ENCODE results near the gene THSD7B. TPM values are rescaled to one million over a fixed set of nuclear protein-coding genes. Genes with fewer than 3 reads are reported as not detected.
"Not testable (repeated sequence)": the region's sequence is repeated elsewhere in the genome, so short reads cannot be mapped to it uniquely, and the experiment has no call there.

Gene THSD7B
- polyA plus RNA-seq, 1 donor: 0.89 TPM

DNA sequence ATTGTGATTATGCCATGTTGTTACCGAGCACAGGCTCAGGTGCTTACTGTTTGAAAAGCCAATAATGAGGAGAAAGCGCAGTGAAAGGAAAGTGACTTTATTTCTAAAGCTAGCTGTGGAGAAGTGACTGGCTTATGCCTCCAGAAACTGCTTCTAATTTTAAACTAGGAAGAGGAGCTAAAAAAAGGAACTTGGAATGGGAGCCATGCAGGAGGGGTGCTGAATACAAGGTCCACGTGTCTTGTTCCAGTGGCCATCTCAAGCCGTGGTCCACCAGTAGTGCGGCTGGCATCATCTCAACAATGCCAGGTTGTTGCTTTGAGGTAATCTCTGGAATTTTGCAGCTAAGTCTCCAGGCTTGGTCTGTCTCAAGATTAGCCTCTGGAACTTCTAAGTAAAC lies 282.0 kb downstream of the THSD7B start:
- DNase-seq: no peak

DNA sequence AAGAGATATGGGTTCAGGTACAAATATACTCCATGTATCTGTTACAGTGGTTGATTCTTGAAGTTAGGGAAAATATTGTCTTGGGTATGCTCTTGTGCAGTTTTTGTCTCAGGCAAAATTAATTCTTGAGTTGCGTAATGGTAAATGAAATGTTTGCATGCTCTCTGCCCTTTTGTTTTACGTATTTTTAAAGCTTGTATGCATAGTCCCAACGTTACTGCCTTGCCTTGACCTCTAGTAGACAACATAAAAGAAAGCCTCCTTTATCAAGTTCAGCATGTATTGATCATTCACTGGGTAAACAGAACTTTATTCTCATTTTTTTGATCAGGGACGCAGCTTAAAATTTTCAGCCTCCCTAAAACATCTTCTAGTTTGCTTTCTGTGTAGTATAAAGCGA lies 283.1 kb downstream of the THSD7B start:
- no peak for DNase-seq

DNA sequence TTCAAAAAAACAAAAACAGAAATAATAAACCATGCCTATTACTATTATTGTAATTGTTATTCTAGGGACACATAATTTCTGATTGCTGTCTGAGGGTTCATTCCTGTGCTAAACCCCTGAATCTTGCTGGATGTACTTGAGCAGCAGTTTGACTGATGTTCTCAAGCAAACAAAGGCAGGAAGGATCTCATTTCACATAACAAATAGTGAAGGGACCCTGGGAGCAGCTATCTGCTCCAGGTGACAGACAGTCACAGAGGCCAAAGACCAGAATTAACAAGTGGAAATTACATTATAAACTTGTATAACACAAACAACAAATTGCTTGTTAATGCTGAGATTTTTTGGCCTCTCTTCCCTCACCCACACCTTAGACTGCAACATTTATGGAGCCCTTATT lies 284.2 kb downstream of the THSD7B start:
- no peak for DNase-seq

DNA sequence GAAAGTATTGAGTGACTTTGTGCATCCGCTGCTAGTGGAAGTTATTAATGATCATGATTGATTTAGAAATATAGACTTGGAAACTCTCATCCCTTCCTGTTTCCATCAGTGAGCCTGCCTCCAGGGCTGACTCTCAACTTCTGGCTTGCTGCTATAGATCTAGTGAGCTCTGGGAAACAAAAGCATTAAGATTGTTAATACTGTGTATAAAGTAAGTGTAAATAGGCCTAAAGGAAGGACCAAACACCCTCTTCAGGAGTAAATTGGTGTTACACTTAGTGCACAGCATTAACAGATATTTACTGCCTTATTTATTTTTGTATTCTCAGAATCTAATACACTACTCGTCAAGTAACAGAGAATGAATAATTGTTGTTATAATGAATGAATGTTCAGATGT lies 285.6 kb downstream of the THSD7B start:
- DNase-seq: no peak

DNA sequence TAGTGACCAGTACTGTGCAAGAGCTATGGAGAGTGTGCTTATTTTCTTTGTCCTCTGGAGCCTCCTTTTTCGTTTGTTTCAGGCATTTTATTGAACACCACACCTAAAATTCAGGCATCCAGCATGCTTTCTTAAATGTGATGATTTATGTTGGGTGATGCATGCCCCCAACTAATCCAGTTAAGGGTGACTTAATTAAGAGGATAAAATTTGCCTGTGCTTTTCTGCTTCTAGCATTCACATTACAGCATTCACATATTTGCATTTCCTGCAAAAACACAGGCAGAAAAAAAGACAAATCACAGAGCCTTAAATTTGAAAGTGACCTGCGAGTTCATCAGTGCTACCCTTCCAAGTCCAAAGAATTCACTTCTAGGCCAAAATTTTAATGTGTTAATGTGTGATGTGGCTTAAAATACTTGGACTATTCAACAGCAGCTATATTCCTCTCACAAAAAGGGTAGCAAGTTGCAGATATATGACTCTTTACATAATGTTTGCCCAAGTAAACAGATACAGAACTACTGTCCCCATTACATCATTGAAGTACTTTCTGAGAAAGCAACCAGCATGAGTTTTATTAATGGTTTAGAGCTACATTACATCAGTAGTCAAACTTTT lies 286.5 kb downstream of the THSD7B start:
- DNase-seq: no peak

DNA sequence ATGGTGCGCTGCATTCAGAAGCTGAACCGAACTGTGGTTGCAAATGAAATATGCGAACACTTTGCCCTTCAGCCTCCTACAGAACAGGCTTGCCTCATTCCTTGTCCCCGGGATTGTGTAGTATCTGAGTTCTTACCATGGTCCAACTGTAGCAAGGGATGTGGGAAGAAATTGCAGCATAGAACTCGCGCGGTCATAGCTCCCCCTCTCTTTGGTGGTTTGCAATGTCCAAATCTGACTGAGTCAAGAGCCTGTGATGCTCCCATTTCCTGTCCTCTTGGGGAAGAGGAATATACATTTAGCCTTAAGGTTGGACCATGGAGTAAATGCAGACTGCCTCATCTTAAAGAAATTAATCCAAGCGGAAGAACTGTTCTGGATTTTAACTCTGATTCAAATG lies 291.4 kb downstream of the THSD7B start:
- DNase-seq: no peak

DNA sequence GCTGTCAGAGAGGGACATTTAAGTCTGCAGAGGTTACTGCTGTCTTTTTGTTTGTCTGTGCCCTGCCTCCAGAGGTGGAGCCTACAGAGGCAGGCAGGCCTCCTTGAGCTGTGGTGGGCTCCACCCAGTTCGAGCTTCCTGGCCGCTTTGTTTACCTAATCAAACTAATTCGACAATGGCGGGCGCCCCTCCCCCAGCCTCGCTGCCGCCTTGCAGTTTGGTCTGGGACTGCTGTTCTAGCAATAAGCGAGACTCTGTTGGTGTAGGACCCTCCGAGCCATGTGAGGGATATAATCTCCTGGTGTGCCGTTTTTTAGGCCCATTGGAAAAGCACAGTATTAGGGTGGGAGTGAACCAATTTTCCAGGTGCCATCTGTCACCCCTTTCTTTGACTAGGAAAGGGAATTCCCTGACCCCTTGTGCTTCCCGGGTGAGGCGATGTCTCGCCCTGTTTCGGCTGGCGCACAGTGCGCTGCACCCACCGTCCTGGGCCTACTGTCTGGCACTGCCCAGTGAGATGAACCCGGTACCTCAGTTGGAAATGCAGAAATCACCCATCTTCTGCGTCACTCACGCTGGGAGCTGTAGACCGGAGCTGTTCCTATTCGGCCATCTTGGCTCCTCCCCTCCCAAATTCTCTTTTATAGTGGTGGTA lies 310.9 kb downstream of the THSD7B start:
- not testable (repeated sequence) for DNase-seq

DNA sequence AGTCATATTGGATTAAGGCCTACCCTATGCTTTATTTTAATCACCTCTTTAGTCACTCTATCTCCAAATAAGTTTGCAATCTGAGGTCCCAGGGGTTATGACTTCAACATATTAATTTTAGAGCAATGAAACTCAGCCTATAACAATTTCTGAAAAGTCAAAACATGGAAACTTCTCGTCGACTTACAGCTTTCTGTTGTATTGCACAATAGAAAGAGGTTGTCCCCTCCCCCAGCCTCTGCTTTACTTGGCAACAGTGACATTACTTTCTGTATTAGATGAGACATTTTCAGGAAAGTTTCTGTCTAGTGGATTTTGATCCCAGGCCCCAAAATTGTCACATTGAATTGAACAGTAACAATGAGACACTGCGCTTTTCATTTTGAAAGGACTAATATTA lies 326.4 kb downstream of the THSD7B start:
- DNase-seq: no peak

DNA sequence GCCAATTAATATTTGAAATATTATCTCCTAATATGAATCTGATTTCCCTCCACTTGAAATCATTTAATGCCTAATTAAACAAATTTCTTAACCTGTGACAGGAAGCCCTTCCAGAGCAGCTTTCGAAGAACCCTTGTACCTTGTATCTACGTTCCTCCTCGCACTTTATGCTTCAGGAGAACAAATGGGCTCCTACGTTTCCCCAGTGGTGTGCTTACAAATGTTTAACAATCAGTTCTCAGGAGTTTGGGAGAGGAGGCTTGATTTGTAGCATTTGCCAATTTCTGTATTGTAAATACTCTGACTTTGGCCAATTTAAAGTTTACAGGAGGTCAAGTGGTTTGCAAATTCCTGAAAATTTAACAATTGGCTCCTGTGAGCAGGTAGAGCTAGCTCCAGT lies 327.8 kb downstream of the THSD7B start:
- no peak for DNase-seq

DNA sequence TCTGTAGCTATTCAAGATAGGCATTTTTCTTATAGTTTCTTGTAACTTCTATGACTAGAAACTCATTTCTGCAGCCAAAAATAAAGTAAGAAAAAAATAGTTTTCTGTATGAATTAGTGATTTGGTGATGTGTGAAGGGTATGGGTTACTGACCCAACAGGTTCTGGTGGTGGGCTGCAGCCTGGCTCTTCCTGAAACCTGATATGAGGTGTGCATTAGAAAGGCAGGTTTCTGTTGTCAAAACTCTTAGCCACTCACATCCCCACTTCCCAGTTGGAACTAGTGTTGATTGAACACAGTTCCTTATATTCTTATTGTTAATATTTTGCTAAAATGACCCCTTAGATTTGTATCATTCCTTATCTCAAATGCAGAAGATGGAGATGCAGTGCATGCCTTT lies 330.8 kb downstream of the THSD7B start:
- no peak for DNase-seq

DNA sequence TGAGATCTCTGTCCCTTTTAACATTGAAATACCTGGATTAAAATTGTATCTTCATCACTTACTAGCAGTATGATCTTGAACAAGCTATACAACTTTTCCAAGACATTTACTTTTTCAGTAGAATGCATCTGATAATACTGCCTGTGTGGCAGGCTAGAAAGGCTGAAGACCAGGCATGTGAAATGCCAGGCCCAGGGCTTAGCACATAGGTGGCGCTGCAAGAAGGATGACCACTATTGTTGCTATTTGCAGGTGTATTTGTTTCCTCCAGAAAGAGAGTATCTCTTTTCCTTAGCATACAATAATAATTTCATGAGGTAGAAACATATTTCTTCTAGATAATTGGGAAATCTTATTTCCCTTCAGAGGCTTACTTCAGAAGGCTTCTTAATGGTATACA lies 331.3 kb downstream of the THSD7B start:
- DNase-seq: no peak

DNA sequence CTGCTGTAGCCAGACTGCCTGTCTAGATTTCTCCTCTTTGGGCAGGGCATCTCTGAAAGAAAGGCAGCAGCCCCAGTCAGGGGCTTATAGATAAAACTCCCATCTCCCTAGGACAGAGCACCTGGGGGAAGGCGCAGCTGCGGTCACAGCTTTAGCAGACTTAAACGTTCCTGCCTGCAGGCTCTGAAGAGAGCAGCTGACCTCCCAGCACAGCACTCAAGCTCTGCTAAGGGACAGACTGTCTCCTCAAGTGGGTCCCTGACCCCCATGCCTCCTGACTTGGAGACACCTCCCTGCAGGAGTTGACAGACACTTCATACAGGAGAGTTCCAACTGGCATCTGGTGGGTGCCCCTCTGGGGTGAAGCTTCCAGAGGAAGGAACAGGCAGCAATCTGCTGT lies 336.5 kb downstream of the THSD7B start:
- not testable (repeated sequence) for DNase-seq

DNA sequence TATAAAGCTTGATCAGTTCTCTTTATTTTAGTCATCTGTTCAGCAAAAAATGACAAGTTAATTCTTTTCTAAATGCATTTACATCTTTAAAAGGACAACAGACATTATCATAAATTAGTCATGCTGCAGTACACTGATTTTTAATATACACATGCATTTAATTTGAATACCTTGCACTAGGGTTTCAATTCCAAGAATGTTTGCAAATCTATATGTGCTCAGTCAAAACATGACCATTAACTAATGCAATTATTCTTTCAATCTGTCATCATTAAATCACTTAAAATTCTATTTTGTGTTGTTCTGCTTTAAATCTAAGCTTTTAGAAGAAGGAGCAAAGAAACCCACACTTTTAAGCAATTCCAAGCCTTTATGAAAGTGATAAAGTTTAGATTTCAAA lies 342.6 kb downstream of the THSD7B start:
- no peak for DNase-seq

DNA sequence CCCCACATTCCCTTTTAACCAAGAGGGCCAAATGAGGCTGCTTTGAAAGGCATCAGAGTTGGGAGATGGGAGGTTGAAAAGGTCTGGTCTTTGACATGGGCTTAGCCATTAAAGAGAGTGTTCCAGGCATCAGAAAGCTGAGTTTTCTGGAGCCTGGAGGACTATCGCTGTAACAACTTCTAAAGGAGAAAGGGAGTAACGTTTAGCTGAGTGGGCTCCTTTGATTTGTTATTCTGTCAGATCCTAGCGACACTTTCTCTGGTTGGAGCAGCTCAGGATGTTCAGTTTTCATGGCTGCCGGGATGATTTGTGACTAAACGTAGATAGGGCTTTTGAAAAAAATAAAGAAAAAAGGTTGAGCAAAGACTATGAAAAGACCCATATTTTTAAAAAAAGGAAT lies 346.6 kb downstream of the THSD7B start:
- no peak for DNase-seq

DNA sequence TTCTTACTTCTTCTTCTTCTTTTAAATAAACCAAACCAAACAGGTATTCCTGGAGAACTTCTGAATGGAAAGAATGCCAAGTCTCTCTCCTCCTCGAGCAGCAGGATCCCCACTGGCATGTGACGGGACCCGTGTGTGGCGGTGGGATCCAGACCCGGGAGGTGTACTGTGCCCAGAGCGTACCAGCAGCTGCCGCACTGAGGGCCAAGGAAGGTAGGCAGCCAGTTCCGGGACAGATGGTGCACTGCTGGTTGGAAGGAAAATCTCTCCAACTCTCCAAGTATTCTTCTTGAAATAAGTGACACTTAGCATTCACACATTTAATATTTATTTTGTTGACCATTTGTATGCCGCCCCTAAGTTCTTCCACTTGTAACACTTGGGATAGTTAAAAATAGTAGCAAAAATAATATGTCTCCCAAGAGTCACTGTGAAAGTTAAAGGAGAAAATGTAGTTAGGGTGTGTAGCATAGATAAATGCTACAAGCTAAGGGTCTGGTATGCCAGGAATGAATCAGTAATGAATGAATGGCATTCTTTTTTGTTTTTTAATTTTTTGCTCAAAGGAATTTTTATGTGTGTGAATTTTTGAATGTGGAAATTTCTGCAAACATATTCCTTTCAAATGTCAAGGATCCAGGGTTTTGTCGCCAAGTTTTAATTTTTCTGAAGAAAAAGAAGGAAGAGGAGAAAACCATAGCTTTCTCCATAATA lies 349.9 kb downstream of the THSD7B start:
- no peak for DNase-seq

DNA sequence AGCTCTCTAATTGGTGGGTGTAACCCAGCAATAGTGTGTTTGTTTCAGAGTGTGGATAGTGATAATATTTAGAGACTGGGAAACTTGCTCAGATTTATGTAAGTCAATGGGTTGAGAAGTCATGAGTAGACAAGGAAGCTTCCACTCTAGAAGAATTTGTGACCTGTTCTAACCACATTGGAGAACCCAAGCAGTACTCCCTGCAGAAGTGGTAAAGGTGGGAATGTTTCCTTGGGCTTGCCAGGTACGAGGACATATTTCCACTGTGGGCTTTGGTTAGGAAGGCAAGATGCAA lies 350.4 kb downstream of the THSD7B start:
- DNase-seq: no peak

DNA sequence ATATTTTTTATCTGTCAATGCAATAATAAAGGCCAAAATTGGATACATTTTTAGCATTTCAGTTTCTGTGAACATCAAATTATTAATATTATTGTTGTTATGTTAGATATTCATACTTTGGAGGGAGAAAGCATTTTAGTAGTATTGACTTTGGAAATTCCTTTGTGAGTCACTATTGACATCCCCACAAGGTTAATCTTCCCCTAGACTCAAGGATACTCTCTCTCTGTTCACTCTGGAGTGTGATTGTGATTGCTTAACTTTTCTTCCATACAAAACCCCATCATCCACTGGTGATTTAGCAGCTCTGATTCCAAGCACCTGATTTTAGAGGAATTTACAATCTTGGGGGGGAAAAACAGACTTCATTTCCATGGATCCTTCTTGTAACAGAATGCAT lies 352.0 kb downstream of the THSD7B start:
- no peak for DNase-seq

DNA sequence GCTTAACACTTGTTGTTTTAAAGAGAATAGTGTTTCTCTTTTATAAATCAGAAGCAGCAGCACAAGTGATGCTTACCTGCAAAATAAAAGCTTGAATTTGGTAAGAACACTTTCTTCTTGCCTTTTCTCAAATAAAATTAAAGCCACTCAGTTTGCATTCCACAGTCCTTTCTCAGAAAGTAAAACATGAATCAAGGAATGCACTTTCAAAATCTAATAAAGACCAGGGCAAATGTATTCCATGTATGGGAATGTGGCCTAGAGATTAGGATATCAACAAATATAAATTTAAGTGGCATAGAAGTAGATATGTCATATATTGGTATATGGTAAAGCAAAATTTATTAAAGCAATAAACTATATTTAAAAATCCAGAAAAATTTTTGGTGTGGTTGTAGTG lies 352.8 kb downstream of the THSD7B start:
- no peak for DNase-seq

DNA sequence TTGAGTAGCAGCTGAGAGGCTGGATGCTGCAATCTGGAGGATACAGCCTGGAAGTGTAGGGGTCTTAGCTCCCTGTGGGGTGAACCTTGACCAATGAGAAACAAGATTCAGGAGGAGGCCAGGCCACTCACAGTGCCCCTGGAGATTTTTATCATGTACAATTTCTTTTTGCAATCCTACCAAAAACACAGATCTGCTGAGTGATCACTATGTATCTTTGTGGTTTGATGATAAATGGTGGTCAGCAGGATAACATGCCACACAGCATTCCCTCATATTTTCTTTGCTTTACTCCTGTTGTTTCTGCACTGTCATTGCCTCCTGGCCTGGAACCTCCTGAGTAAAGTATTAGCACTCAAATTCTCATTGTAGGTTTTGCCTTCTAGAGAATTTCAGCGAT lies 357.9 kb downstream of the THSD7B start:
- no peak for DNase-seq

DNA sequence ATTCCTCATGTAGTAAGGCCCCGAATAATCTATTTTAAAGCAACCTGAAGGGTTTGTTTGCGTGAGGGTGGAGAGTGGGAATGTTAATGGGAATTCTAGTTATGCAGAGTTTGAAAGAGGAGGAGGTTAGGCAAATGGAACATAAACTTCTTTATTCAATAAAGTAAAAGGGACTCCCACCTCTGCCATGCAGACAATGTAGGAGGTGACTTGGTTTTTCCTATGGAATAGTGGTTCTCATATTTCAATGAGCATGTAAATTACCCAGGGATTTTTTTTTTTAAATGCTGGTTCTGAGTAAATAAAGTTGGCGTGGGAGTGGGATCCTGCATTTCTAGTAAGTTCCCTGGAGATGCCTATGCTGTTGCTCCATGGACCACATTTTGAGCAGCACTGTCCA lies 367.9 kb downstream of the THSD7B start:
- no peak for DNase-seq

DNA sequence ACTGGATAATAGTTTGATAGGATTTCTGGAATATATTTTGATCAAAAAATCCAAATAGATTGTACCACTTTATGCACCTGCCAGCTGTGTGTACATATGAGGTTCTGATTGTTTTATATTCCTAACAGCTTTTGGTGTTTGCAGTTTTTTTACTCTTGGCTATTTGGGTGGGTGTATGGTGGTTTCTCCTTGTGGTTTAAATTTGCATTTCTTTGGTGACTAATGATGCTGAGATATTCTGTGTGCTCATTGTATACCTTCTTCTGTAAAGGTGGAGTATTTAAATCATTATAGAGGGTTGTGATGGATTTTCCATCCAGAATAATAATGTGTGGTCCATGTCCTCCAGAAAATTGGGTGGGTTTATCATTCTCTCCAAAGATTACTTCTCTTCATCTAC lies 372.9 kb downstream of the THSD7B start:
- no peak for DNase-seq

DNA sequence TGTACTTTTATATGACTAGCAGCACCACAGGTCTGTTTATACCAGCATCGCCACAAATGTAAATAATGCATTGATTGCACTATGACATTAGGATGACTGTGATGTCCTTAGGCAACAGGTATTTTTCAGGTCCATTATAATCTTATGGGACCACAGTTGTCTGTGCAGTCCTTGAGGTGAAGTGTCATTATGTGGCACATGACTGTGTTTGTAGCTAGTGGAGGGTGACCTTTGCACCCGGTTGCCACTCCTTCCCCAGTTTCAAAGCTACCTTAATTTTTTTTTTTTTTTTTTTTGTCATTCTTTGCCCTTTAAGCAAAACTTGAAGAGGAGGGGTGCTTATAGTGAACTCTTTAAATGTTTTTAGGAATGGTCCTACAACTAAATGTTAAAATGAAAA lies 386.4 kb downstream of the THSD7B start:
- no peak for DNase-seq

DNA sequence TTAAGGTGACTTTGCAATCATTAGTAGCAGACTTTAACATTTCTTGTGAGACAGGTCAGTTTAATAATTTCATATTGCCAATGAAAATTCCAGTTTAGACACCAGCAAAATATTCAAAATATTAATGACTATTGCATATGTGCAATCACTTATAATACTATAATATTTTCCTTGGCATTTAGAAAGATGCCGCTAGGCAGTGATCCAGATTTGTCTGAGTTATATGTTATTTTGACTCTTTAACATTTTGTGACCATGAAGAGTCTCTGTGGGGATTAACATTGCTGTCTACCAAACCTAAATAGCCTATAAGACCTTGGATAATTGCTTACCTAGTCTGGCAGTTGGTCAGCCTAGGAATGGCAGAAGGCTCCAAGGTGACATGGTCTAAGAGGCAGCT lies 389.6 kb downstream of the THSD7B start:
- DNase-seq: no peak

DNA sequence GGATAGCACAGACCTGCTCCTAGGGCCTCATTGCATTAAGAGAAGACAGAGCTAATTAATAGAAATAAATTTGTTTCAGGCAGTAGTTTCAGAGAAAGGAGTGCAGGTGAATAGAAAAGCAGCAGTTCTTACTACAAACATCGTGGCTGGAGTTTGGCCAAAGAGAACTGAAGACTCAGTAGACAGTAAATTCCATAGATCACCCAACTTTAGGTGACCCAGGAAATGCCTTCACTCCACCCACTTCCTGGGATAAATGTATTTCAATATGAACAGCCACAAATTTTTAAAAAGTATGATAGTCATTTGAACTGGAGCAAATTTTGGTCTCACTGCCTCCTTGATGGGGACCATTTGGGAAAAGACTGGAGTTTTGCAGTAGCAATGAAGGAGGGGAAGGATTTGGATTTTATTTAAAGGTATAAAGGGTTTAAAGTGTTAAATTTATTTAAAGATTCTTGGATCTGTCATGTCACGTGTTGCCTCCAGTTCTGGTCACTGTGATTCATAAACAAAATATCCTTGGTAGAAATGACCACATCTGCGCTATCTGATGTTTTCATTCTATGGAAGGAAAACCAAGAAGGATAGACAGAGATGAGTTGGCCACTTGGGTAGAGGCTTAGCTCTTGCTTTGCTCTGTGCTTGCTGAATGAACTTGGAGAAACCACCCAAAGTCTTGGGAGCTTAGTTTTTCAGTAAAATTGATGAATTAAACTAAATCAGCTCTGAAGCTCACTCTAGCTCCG lies 390.2 kb downstream of the THSD7B start:
- DNase-seq: no peak

Data from hindlimb muscle (tissue), 1 donor.